ENCODE measurements around the gene KRI1. TPM values are rescaled to one million over a fixed set of nuclear protein-coding genes. Genes with fewer than 3 reads are reported as not detected.
A peak's percentile ranks its signal among the peaks of the same experiment; 100 is the strongest.
"Not testable (repeated sequence)": the region's sequence is repeated elsewhere in the genome, so short reads cannot be mapped to it uniquely, and the experiment has no call there.

The KRI1 gene
- polyA plus RNA-seq, 4 donors, result 26.1 to 39.2 (median 33.6) TPM

DNA sequence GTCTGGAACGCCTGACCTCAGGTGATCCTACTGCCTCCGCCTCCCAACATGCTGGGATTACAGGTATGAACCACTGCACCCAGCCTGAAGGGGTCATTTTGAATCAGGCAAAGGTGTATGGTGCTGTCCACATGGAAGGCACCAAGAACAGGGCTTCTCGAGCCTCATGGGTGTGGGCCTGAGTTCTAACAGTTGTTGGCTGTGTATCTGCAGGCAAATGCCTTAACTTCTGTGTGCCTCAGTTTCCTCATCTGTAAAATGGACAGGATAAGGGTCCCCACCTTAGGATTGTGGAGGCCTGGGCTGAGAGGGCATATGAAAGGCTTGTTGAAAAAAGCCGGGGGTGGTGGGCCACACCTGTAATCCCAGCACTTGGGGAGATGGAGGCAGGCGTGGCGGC lies 12.1 kb upstream of the KRI1 start:
- no peak for DNase-seq (ENCODE audit: low read depth in 4 of 4, low spot score in 3 of 4)

DNA sequence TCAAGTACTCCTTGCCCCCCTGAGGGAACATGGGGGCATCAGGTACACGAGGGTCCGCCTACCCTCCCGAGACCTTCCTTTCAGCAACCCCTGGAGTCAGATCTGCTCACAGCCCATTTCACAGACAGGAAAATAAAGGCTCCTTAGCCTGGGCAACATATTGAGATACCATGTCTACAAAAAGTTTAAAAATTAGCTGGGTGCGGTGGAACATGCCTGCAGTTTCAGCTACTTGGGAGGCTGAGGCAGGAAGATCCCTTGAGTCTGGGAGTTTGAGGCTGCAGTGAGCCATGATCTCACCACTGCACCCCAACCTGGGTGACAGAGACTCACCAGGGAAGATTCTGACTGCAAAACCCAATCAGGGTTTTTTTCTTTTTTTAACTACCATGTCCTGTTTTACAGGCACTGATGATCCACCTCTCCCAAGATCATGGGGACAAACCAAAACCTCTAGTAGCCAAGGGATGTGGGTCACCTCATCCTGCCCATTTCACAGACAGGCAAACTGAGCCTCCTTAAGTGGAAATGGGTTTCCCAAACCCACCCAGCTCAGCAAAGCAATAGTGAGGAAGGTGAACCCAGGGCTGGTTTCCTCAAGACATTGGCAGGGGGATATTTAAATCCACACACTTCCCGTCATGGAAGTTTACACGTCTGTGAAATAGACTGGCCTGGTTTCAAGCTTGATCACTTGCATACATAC lies 9.4 kb upstream of the KRI1 start:
- no peak for DNase-seq (ENCODE audit: low read depth in 4 of 4, low spot score in 3 of 4)

DNA sequence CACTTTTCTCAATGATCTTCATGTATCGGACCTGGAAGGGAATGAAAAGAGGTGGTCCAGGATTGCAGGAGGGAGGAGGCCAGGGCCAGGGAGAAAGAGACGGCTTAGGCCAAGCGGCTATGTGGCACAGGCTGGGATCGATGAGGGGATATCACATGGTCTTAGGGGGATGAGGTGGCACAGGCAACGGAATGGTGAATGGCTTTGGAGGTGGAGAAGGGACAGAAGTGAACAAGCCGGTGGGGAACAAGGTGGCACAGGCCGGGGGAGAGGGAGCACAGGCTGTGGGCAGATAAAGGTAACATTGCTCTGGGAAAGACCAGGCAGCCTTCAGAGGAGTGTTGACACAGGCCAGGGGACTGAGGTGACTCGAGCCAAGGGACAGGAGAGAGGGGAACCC lies 8.7 kb upstream of the KRI1 start:
- DNase-seq (ENCODE audit: low read depth in 4 of 4, low spot score in 3 of 4), result no peak

DNA sequence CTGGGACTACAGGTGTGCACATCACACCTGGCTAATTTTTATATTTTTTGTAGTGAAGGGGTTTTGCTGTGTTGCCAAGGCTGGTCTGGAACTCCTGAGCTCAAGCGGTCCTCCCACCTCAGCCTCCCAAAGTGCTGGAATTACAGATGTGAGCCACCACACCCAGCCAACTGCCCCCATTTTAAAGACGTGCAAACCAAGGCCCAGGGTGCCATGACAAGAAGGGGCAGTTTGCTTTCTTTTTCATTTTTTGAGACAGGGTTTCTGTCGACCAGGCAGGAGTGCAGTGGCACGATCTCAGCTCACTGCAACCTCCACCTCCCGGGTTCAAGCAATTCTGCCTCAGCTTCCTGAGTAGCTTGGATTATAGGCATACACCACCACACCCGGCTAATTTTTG lies 8.0 kb upstream of the KRI1 start:
- DNase-seq (ENCODE audit: low read depth in 4 of 4, low spot score in 3 of 4), result not testable (repeated sequence)

DNA sequence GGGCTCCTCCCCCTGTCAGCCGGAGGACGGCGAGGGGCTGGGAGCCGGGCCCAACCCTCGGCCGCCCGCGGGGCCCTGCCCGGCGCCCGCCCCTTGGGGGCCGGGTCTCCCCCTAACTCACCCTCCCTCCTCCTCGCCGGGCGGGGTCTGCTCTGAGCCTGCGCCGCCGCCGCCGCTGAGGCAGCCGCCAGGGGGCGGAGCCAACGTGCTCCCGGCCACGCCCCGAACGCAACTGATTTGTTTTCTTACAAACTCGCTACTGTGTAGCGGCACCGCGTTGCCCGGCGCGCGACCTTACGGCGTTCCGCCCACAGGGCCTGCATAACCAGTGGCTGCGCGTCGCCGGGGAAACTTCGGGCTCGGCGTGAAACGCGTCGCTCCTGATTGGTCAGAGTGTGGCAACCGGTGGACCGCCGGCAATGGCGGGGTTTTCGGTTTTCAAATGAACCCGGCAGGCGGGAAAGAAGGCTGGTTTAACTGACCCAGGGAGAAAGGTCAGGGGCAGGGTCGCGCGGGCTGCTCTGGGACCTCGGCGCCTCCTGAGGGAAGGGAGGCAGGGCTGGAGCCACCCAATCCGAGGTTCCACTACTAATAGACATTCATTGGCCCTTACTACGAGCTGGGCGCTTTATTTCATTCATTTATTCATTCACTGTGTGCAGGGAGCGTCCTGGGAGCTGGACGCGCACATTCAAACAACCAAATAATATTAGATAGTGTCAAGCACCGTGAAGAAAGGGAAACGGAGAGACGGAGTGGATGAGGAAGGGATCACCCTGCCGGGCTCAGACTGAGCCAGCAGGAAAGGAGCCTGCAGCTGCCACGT lies 3.2 kb upstream of the KRI1 start, which contains the start of gene CDKN2D:
TSS of gene CDKN2D (minus strand) at position 154 of the 826 bp plus-strand sequence. CDS start 326 bp downstream, outside the sequence.
- DNase-seq (ENCODE audit: low read depth in 4 of 4, low spot score in 3 of 4), result peak; percentile 97

DNA sequence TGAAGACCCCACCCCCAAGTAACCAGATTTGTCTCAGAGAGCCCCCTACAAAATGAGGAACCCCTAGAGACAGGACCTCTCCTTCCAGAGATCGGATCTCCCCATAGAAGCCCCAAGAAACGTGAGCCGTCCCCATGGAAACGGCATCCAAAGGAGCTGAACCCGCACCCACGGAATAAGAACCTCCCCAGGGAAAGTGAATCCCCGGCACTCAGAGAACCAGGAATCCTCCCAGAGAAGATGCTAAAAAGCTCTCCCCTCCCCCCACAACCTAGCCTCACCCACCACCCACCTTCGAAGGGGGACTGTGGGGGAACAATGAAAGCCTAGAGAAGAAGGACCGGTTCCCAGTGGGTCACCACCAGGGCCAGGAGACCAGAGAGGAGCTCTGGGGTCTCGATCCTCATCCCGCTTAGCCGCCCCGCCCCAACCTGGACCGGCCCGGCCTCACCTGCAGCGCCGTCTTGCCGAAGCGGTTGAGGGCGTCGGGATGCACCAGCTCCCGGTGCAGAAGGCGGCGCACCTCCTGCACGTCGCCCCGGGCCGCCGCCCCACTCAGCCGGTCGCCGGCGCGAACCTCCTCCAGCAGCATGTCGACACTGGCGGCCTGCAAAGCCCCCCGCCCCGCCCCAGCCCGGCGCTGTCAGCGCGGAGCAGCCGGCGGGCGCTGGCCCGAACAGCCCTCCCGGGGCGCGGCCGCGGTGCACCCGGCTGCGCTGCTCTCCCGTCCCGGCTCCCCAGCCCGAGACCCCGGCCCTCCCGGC lies 2.4 kb upstream of the KRI1 start:
- DNase-seq (ENCODE audit: low read depth in 4 of 4, low spot score in 3 of 4), result no peak

DNA sequence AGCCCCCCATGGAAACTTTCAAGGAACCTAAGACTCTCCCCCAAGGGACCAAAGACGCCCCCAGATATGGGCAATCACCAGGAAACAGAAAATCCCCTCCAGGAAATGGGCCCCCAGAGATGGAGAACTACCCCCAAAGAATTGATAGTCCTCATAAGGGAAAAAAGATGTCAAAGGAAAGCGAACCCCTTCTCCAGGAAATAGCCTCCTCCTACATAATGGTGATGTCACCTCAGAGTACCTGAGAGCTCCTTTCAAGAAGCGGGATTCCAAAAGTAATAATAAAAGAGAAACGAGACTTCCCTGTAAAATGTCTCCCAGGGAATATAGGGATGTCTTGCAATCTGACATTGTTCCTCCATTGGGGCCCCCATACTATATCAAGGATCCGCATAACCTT lies 1.8 kb upstream of the KRI1 start:
- DNase-seq (ENCODE audit: low read depth in 4 of 4, low spot score in 3 of 4), result no peak

DNA sequence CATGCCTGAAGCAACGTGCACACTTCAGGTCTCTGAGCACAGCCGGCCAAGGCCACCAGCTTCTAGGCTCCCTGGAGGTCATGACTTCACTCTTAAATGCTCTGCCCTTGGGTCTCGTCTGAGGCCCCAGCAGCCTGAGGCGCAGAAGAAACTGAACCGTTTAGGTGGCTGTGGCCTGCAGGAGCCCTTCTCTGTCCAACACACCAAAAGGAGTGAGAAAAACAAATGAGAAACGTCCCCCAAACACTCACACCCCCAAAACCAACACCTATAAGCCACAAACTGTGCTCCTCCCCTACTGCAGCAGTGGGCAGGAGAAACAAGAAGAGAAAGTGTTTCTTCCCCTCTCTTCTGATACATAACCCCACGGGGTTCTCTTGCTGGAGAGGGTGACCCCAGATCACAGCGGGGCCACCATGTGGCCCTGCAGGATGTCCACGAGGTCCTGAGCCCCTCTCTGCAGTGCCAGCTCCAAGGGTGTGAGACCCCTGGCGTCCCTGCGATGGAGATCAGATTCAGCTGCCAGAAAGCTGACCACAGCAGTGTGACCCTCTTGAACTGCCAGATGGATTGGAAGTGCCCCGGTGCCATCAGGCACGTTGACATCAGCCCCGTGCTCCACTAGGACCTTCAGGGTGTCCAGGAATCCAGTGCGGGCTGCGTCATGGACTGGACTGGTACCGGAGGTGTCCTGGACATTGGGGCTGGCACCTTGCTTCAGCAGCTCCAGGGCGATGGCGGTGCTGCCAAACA lies 1.0 kb upstream of the KRI1 start:
- DNase-seq (ENCODE audit: low read depth in 4 of 4, low spot score in 3 of 4), result no peak

DNA sequence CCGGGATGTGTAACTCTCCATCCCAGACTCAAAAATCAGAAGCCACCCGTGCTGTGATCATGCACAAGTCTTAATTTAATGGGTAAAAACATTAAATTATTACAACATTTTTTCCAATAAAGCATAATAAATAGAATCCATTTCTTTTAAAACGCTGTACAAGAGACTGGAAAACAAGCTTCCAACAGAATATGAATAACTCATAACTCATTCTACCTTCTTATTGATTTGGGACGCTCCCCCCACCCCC lies 523 bp upstream of the KRI1 start:
- DNase-seq (ENCODE audit: low read depth in 4 of 4, low spot score in 3 of 4), result no peak

DNA sequence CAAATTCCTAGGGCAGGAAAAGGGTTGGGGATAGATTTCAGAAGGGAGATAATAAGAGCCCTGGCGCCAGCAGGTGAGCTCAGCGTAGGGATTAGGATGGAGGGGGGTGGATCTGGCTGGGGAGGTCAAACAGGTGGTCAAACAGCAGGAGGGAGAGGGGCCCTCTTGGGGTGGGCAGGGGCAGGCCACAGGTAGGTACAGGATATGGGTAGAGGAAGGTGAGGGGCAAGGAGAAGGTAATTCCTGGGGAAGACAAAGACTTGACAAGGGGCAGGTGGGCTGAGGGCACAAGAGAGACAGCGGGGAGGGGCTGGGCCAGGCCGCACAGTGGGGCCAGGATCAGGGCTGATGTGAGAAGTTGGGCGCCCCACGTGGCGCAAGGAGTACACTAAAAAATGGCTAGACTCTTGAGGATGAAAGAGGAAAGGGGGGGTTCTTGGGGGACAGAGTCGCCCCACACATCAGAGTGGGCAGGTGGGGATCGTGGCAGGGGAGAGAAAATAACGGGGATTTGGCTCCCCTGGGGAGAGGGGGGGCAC lies 713 bp downstream of the KRI1 start:
- no peak for DNase-seq (ENCODE audit: low read depth in 4 of 4, low spot score in 3 of 4)

DNA sequence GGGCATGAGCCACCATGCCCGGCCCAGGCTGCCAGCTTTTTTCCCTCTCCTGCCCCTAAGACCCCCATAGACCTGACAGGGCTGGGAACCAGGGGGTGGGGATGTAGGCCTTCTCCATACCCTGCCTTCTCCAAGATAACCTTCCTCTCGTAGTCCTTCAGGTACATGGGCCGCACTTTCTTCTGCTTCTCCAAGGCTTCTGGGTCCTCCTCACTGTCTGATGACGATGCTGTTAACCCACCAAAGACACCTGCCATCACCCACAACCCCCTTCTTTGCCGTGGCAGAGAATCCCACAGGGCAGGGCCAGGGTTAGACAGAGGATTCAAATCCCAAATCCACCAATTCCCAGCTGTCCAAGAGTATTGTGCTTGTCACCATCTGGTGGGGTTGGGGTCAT lies 3.2 kb downstream of the KRI1 start:
- no peak for DNase-seq (ENCODE audit: low read depth in 4 of 4, low spot score in 3 of 4)

DNA sequence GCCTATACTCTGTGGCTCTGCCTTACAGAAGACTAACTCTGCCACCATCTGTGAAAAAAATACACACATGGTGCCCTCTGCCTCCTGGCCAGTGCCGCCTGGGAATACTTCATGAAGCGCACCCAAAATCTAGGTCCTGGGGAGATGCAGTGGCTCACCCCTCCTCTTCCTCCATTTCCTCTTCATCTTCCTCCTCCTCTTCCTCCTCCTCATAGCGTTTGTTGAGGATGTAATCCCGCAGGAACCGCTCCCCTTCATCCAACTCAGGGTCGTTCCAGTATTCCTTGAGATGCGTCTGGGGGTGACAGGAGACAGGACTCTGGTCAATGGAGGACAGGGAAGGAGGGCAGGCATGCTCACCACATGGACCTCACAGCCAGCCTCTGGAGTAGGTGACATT lies 5.7 kb downstream of the KRI1 start:
- DNase-seq (ENCODE audit: low read depth in 4 of 4, low spot score in 3 of 4), result no peak

DNA sequence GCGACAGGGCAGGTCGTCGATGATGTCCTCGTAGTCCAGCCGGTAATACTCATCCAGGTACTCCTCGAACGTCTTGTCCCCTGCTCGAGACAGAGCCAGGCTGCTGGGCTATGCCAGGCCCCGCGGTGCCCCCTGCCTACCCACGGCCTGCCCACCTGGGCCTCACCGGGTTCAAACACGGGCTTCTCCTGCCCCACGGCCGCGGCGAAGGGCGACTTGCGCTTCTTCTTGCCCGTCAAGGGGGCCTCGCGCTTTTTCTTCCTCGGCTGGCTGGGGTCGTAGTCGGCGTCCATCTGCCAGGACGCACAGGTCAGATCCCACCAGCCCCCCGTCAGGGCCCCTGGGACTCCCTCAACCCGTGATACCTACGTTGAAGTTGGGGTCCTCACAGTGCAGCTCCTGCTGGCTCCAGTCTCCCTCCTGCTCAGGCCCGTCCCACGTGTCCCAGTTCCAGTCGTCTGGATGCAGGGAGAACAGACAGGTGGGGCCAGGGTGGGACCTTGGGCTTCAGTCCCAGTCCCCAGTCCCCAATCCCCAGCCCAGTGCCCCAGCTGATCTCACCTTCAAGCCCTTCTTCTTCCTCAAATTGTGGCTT lies 8.1 kb downstream of the KRI1 start:
- no peak for DNase-seq (ENCODE audit: low read depth in 4 of 4, low spot score in 3 of 4)

DNA sequence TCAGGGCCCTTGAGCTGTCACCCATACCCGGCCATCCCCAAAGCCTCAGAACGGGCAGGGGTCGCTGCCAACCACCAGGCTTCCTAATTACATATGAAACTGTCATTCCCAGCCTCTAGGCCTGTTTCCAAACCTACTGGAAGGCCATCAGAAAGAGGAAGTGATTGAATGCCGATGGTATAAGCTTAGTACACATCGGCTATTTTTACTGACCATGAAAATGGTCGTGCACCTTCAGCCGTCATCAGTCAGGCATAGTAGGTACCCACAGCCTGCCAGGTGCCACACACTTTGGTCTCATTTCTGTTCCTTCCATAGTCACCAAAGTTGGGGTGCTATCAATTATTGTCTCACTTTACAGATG lies 10.2 kb downstream of the KRI1 start:
- no peak for DNase-seq (ENCODE audit: low read depth in 4 of 4, low spot score in 3 of 4)

DNA sequence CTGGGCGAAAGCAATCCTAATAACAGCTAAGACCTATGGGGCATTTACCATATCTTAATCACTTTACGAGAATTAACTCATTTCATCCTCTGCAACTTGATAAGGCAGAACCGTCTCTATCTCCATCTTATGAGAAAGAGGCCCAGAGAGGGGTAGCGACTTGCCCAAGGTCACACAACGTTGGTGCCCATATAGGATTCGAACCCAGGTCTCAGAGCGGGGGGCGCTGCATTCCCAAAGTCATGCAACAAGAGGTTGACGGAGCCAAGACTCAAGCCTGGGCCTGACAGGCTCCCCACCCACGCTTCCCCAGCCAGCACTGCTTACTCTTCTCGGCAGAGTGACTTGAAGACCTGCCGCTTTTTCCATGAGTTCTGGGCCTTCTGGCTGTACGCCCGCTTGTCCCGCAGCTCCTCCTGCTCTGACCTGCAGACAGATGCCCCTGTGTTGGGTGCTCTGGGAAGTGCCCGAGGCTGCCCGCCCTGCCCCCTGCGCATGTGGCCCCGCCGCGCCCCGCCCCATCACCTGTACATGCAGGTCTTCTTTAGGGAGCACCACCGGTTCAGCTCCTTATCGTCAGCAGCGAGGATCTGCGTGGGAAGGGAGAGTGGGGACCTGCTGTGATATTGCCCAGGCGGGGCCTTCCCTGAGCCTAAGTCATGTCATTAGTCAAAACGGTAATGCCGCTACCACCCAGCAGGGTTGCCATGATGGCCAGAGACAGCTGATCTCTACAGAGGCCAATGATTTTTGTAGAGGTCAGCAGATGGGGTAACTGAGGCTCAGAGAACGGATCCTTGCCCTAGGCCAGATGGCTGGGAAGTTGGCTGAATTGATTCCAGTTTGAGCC lies 10.8 kb downstream of the KRI1 start:
- DNase-seq (ENCODE audit: low read depth in 4 of 4, low spot score in 3 of 4), result no peak

DNA sequence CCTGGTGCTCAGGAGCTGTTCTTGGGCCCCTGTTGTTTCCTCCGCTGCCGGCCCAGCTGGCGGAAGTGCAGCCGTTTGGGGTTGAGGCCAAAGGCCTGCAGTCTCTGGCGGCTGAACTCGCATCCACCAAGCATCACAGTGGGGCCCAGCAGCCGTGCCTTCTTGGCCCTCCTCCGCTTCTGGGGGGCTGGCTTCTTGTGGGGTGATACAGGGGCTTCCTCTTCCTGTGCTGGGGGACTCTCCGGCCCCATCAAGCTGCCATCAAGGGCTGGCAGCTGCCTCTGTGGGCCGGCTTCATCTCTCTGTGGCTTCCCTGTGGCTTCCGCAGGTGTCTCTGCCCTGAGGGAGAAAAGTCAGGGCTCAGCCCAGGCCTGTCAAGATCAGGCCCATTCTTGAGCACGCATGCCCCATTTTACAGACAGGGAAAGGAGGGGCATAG lies 11.8 kb downstream of the KRI1 start:
- DNase-seq (ENCODE audit: low read depth in 4 of 4, low spot score in 3 of 4), result no peak

DNA sequence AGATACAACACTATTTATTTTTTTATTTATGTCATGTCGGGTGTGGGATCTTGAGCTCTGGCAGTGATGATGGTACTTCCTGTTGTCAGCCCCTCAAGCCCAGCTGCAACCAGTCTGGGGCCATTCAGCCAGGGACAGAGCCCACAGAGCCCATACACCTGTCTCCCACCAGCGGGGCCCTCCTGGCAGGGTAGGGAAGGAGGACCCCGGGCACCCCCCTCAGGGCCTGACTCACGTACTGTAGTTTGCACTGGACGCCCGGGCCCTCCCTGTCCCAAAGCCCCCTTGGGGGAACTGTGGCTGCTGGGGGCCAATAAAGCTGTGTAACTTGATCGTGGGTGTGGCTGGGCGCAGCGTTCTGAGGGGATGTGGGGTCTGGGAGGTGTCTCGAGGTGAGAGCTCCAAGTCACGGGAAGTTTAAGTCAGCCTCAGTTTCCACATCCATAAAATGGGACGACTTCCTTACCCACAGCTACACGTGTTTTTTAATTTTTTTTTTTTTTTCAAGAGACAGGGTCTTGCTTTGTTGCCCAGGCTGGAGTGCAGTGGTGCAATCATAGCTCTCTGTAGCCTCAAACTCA lies 12.6 kb downstream of the KRI1 start:
- DNase-seq (ENCODE audit: low read depth in 4 of 4, low spot score in 3 of 4), result no peak

DNA sequence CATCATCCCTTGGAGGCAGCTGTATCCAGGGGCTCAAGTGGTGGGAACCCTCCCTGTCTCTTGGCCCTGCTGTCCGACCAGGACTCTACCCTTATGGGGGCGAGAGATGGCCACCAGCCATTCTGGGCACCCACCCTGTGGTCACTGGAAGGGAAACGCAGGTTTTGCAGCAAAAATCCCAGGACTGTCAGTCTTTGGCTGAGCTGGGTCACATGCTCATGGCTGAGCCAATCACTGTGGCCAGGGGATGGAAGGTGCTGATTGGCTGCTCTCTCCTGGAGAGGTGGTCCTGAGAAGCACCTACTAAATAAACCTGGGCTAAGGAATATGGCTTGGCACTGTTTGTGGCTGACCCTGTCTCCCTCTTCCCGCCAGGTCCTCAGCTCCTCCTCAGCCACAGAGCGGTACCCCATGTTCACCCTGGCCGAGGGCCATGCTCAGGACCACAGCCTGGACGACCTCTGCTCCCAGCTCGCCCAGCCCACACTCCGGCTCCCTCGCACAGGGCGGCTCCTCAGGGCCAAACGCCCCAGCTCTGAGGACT lies 13.2 kb downstream of the KRI1 start:
- no peak for DNase-seq (ENCODE audit: low read depth in 4 of 4, low spot score in 3 of 4)

Data from left renal pelvis (tissue), 4 donors.